GM19372 (cell line): ENCODE measurements around the gene SETD5.
"Not testable (repeated sequence)": the region's sequence is repeated elsewhere in the genome, so short reads cannot be mapped to it uniquely, and the experiment has no call there.

Source experiments
- ATAC-seq: cut with Tn5 transposase; IDR thresholded peaks from one replicate; pipeline ENCODE4 v1.9.1; 2021; ENCODE audit warnings: mild to moderate bottlenecking, low read depth, moderate library complexity; ENCODE audit not compliant: unreplicated experiment

SETD5 gene

DNA sequence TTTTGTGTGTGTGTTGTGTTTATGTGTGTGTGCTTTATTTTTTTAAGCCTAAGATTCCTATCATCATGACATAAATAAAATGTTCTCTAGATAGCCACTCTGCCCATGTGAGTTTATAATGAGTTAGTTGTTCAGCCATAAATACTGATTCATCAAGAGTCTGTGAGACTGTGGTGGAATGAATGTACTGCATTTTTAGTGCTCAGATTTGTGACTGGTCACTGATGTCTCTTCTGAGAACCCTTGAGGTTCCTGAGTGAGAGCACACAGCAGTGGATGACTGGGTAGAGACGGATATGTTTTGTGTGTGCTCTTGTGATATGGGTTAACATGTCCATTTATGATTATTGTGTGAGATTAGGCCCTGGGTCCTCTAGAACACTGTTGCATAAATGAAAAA is 51.2 kb downstream of the SETD5 start:
- no peak for ATAC-seq

GRCh38 chr3:9450126-9450525 is 52.7 kb downstream of the SETD5 start:
- ATAC-seq, result no peak

DNA sequence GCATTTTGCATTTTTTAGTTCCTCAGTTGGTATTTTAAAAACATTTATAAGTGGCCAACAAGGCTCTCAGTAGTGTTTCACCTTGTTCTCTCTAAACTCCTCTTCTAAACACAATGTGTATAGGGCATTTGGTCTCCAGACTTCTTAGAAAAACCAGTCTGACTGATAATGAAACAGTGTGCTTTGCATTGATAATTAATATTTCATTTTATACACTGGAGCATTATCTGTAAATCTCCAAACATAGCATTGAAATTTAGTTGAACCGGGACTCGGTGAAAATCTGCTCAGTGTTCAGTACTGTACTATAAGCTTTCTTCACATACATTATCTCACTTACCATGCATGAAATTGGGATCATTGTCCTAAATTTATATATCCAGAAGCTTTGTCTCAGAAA is 53.6 kb downstream of the SETD5 start:
- no peak for ATAC-seq

GRCh38 chr3:9452417-9452816 is 55.0 kb downstream of the SETD5 start:
- no peak for ATAC-seq

- no peak for ATAC-seq
Observed at GRCh38 chr3:9455596-9456131, 58.2 kb downstream of the SETD5 start.

DNA sequence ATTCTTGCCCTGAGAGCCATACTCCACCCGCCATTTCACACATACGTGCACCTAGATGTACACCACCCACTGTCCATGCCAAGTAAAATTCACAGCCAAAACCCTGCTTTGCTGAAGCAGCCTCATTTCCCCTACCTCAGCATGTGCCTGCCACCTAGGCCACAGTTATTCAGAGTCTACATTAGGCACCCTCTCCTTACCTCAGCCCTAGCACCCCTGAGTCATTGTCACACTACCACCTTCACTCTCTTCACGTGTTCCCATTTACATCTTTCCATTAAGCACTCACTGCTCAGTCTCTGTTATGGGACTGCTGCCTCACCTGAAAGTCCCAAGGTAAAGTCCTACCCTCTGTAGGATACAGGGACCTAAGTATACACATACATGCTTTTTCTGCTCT is 70.0 kb downstream of the SETD5 start:
- no peak for ATAC-seq

GRCh38 chr3:9468460-9468859 is 71.0 kb downstream of the SETD5 start:
- no peak for ATAC-seq

DNA sequence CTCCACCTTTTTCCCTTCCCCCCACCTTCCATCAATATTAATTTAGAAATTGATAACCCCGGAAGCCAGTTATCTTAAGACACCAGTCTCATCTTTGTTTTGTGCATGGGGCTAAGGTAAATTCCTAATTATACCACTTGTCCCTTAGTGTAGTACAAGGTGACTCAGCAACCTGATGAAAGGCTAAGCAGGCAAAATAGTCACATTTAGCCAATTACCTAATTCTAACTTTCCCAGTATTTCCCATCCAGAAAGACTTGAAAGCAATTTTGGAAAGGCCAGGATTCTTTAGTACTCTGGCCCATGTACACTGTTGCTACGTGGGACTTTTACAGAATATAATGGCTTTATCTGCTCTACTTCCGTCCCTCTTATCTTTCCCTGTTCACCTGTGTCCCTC is 72.6 kb downstream of the SETD5 start:
- ATAC-seq, result no peak

DNA sequence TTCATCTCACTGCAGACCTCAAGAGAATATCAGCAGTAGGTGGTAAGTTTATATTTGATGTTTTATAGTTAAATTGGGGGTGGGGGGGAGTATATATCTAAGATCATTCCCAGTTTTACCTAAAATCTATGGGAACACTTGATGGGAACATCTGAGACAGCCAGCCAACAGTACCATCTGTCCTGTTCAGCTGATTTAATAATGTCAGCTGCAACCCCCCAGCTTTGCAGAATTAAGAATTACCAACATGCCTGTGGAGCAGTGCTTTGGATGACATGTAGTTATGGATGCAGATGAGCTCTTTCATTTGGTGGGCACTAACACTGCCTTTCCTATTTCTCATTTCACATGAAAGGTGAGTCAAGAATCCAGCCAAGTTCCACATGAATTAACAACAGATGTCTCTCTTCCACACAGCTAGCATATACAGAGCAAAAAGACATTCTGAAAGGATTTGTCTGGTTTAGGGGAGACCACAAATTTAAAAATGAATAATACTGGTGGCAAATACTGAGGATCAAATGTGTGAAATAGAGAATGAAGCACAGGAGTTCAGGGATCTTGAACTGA is 76.2 kb downstream of the SETD5 start:
- ATAC-seq, result no peak

- ATAC-seq, result no peak
Observed at GRCh38 chr3:9474482-9474881, 77.1 kb downstream of the SETD5 start.

DNA sequence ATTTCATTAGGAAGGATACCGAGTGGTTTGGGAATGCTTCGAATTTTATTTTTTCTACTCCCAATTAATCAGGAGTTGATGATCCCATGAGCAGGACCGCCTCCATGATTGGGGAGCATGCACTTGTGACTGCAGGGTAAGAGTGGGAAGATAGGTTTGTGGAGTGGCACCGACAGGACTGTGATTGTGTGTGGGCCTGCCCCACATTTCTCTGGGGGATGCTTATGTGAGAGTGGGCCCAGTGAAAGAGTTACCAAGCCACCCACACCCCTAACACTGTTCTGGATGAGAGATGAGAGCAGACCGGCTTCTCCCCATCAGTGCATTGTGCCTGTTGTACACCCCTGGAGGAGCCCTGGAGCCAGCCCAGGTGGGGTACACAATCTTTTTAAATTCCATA is 79.5 kb downstream of the SETD5 start:
- no peak for ATAC-seq

DNA sequence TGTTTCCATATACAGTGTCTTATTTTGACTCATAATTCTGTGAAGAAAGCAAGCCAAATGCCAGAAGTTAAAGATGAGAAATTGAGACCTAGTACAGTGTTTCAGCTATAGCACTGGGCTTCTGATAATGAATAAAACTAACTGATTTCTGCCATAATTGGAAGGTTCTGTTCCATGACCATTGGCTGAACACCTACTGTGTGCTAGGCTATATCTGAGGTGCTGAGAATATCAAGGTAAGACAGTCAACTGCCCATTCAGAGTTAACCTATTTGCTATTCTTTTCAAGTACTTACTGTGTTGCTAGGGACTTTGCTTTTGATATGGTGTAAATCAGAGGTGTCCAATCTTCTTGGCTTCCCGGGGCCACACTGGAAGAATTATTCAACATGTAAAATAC is 82.8 kb downstream of the SETD5 start:
- no peak for ATAC-seq

GRCh38 chr3:9485248-9485647 is 87.8 kb downstream of the SETD5 start:
- no peak for ATAC-seq

GRCh38 chr3:9491506-9491905 is 94.1 kb downstream of the SETD5 start:
- no peak for ATAC-seq

- not testable (repeated sequence) for ATAC-seq
Observed at GRCh38 chr3:9494036-9494435, 96.6 kb downstream of the SETD5 start.

GRCh38 chr3:9496893-9497292 is 99.5 kb downstream of the SETD5 start:
- no peak for ATAC-seq

GRCh38 chr3:9497821-9498565 is 100.6 kb downstream of the SETD5 start:
- no peak for ATAC-seq

DNA sequence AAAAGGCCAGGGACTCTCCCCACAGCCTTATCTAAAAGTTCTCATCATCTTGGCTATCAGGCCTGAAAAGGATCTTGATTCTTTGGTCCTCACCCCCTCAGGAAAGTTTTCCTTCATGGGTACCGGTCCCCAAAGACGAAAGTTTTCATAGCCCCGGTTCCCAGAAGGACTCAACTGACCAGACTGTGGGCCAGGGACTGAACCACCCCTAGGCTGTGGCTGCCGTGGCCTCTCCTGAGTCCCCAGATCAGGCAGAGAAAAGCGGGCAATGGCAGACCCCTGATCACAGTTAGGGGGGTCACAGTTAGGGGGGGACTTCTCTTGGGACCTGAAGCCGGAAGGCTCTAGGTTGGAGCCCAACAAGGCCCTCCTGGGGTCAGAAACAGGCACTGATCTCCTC is 101.4 kb downstream of the SETD5 start:
- no peak for ATAC-seq

GRCh38 chr3:9499455-9500107 is 102.2 kb downstream of the SETD5 start:
- no peak for ATAC-seq

DNA sequence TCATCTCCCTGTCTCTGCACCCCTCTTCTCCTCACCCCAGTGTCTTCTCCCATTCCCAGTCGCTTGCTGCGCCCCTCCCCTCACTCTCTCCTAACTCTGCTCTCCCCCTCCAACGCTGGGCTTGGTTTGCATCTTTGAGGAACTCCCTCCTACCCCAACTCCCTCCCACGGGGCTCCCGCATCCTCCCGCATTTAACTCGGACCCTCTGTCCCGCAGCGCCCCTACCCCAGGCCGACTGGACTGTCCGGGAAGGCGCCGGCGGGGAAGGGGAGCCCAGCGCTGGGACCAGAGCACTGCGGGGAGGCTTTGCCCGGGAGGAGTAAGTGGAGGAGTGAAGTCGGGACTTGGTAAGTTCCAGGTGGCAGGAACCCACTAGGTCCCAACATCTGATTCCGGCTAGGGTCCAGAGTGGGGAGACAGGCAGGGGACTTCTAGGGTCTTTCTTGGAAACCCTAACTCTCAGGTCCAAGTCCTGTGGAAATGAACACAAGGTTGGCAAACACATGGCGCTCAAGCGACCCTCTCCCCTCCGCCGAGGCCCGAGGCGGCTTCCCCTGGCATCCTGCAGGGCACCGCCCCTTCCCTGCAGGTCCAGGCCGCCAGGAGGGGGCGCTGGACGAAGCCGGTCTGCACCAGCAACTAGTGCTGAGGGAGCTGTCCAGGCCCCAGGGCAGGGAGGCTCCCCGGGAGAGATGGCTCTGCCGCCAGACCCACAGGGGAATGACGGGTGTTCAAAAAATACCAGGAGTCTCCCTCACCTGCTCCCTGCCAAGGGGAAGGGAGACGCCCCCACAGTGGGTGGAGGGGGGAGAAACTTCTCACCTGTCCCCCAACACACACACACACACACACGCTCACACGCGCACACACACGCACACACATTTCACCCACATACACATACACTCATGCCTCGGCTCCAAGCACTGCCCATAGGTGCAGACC is 103.0 kb downstream of the SETD5 start:
- no peak for ATAC-seq

GRCh38 chr3:9501226-9501625 is 103.8 kb downstream of the SETD5 start:
- ATAC-seq, result no peak
